IPS-NIHi7 (cell line): ENCODE measurements around the gene CTNNA2.

Source experiments
- DNase-seq: peaks from one replicate; pipeline ENCODE4 v3.0.0; 2012; ENCODE audit warnings: mixed read lengths; ENCODE audit errors: extremely low spot score

The CTNNA2 gene

GRCh38 chr2:79981316-79981715 is 468.5 kb downstream of the CTNNA2 start:
- no peak for DNase-seq

DNA sequence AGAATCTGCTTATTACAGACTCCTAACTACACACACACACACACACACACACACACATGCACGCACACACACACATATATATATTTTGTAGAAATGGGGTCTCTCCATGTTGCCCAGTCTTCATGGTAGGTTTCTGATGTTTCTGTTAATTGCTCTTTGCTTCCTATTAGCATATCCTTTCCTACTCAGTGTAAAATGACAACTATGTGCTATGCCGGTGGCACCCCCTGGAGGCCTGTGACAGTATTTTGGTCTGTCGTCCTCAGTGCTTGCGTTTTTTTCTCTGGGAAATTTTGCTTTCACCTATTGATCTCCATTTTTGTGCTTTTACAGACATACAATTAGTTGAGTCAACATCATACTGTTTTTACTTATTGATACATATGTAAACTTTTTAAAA is 469.6 kb downstream of the CTNNA2 start:
- peak; percentile 74 for DNase-seq

GRCh38 chr2:79984476-79984875 is 471.6 kb downstream of the CTNNA2 start:
- DNase-seq: no peak

DNA sequence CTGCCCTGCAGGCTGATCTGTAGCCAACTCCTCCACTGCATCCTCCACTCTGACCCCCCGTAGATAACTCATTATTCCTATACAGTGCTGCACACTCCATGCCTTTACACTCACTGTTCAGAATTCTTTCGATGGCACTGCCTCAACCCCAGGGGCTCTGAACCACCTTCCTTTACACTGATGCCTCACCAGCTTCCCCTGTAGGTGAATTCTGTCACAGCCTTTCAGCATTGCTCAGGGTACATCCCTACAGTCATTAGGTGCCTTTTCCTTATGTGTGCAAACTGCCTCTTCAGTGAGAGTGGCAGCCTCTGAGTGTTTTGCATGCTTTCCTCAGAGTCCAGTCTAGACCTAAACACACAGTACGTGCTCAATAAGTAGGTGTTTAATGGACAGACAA is 472.3 kb downstream of the CTNNA2 start:
- no peak for DNase-seq

DNA sequence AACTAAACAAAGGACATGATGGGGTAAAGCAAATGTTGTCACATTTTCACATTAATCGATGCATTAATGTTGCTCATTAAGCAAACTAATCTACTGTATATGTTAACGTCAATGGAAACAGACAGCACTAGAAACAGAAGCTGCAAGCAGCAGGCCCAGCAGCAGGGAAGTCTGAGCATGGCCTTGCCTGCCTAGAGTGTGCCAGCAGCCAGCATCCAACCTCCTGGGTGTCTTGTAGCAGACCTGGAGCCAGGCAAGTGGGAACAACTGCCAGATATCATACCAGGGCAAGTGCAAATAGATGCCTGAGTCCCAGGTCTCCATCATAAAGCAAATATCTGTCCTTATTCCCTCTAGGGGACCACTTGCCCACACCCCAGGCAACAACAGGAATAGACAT is 472.7 kb downstream of the CTNNA2 start:
- no peak for DNase-seq

- DNase-seq: no peak
These were observed 480.3 kb downstream of the CTNNA2 start for GRCh38 chr2:79993144-79993543.

- no peak for DNase-seq
These were observed 481.3 kb downstream of the CTNNA2 start for GRCh38 chr2:79994161-79994560.

- DNase-seq: no peak
These were observed 482.1 kb downstream of the CTNNA2 start for GRCh38 chr2:79994965-79995364.

GRCh38 chr2:79996709-79997108 is 483.9 kb downstream of the CTNNA2 start:
- no peak for DNase-seq

- no peak for DNase-seq
These were observed 488.9 kb downstream of the CTNNA2 start for GRCh38 chr2:80001701-80002101.

- DNase-seq: no peak
These were observed 489.3 kb downstream of the CTNNA2 start for GRCh38 chr2:80002112-80002511.

- DNase-seq: no peak
These were observed 489.8 kb downstream of the CTNNA2 start for GRCh38 chr2:80002568-80003157.

DNA sequence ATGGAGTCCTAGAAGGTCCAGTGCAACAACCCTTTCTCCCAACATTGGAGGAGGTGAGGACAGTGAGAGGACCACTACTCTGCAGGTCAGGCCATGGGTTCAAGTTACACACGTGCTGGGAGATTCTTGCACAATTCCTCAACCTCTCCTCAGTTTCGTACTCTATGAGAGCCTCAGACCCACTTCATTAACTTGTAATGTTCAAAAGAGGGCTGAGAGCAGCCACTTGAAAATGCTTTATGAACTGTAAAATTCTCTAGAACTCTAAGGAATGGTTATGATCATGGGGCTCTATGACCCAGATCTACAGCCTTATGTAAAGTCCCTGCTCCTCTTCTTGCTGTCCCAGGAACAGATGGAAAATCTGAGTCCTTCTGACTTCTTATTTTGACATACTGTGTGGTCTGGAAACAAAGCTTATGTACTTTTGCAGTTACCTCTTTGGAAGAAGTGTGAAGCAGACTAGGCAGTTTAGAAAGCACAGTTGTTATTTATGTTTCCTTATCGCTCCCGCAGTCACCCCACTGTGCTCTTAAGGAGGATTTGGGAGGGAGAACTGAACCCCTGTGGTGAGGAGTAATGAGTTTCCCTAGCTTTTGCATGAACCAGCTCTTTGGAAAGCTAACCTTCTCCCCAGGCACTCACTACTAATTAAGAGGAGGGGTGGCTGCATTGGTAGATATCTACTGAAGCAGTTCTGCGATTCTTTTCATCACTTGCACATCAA is 495.1 kb downstream of the CTNNA2 start:
- DNase-seq: peak; percentile 56

- DNase-seq: no peak
These were observed 495.7 kb downstream of the CTNNA2 start for GRCh38 chr2:80008596-80008995.

DNA sequence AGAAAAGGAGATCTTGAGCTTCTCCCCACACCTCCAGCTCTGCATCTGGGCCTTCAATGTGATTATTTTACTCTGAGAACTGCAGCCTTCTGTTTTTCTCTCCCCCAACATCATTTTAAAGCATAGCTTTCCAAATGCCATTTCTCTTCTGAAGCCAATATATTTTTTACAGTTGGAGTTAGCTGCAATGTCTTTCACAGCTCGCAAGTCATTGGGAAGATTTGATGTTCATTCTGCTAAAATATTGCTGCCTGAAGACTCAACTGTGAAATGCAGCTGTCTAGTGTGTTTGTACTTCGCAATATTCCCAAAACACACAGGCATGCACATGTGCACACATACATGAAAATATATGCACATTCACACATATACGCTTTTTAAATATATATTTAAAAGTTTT is 496.4 kb downstream of the CTNNA2 start:
- no peak for DNase-seq

GRCh38 chr2:80012061-80012460 is 499.2 kb downstream of the CTNNA2 start:
- no peak for DNase-seq

- DNase-seq: no peak
These were observed 501.8 kb downstream of the CTNNA2 start for GRCh38 chr2:80014637-80015036.

DNA sequence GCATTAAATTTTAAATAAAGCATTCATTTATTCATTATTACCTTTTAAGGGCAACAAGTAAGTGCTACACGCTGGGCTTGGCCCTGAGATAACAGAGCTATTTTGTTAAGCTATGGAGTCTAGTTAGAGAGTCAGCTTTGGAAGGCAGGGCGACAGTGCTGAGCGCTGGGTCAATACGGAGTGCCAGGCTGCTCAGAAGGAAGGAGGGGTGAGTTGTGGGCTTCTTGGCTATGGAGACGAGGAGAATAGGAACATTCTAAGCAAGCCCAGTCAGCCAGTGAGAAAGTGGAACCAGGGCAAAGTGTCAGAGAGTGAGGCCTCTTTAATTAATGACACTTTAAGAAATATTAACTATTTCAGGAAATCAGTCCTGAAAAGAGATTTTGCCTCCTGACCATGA is 503.3 kb downstream of the CTNNA2 start:
- no peak for DNase-seq

DNA sequence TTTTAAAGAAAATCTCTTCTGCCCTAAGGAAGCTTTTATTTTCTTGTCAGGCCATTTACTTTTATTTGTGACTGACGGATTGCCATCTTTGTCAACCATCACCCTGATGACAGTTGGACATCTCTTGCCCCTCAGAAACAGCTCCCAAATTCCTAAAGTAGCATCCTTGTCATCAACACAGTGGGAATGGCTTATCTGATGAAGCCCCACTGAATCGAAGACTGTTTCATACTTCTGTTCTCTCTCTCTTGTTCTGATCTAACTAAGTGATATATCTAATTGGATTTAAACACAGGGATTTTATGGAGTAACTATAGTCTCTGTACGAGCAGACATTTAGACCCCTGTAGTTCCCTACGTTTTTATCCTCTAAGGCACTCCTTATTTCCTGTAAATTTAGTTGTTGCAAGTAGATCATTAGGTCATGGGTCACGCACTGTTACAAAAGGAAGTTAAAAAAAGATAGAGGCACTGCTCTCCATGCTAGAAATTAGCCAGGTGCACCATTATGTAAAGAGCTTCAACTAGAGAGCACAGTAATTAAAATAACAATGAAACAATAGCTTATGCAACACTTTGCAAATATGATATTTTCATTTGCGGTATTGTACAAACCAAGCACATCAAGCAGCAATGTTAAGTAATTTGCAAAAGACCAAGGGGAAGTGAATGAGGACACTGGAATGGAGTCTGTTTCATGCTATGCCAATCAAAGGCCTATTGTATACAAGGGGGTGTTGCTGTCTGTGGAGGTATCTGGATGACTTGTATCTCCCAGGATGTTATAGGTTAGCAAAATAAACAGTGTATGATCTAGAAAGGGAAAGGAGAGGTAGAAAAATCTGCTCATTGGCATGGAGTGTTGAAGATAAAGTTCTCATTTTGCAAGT is 507.0 kb downstream of the CTNNA2 start:
- DNase-seq: no peak

GRCh38 chr2:80022018-80022417 is 509.2 kb downstream of the CTNNA2 start:
- no peak for DNase-seq

GRCh38 chr2:80026040-80026729 is 513.3 kb downstream of the CTNNA2 start:
- no peak for DNase-seq

GRCh38 chr2:80028051-80028450 is 515.2 kb downstream of the CTNNA2 start:
- no peak for DNase-seq
